Endodermal cell (in vitro differentiated cells): ENCODE data around the gene LLGL2. TPM values are rescaled to one million over a fixed set of nuclear protein-coding genes. Genes with fewer than 3 reads are reported as not detected.

ENCODE experiments used
- DNase-seq: peaks from one replicate; pipeline ENCODE4 v3.0.0-alpha.2; 2017
- H3K27ac ChIP-seq: 2 replicates; pipeline ENCODE4 v1.5.1; 2013; ENCODE audit warnings: mild to moderate bottlenecking, low read depth, low read length, moderate library complexity
- H3K27me3 ChIP-seq: 2 replicates; pipeline ENCODE4 v1.6.1; 2013; ENCODE audit warnings: mild to moderate bottlenecking, low read length, moderate library complexity; ENCODE audit not compliant: insufficient read depth, control insufficient read depth, poor library complexity, severe bottlenecking
- H3K36me3 ChIP-seq: 2 replicates; pipeline ENCODE4 v1.7.0; 2013; ENCODE audit warnings: mild to moderate bottlenecking, low read length, moderate library complexity; ENCODE audit not compliant: control insufficient read depth, insufficient read depth
- H3K4me1 ChIP-seq: one replicate; pipeline ENCODE4 v1.7.0; 2013; ENCODE audit warnings: low read length; ENCODE audit not compliant: control insufficient read depth, insufficient read depth
- H3K4me3 ChIP-seq: 2 replicates; pipeline ENCODE4 v1.5.1; 2013; ENCODE audit warnings: mild to moderate bottlenecking, low read length, moderate library complexity
- H3K9ac ChIP-seq: 2 replicates; pipeline ENCODE4 v1.6.1; 2013; ENCODE audit warnings: mild to moderate bottlenecking, low read length, moderate library complexity; ENCODE audit not compliant: poor library complexity, severe bottlenecking; ENCODE audit errors: extremely low read depth
- H3K9me3 ChIP-seq: 2 replicates; pipeline ENCODE4 v1.6.1; 2013; ENCODE audit warnings: mild to moderate bottlenecking, low read length, moderate library complexity; ENCODE audit not compliant: control insufficient read depth
- H3K27ac Mint-ChIP-seq: 2 replicates; pipeline ENCODE4 v1.8.0; 2020; ENCODE audit warnings: mixed read lengths
- H3K27me3 Mint-ChIP-seq: 2 replicates; pipeline ENCODE4 v1.8.0; 2021; ENCODE audit warnings: mild to moderate bottlenecking, mixed read lengths; ENCODE audit not compliant: insufficient read depth
- H3K36me3 Mint-ChIP-seq: 2 replicates; pipeline ENCODE4 v1.8.0; 2020; ENCODE audit warnings: low read depth, mixed read lengths
- H3K4me1 Mint-ChIP-seq: 2 replicates; pipeline ENCODE4 v1.8.0; 2020; ENCODE audit warnings: mixed read lengths
- H3K4me3 Mint-ChIP-seq: 2 replicates; pipeline ENCODE4 v1.8.0; 2020; ENCODE audit warnings: mild to moderate bottlenecking, moderate library complexity, mixed read lengths
- H3K9me3 Mint-ChIP-seq: 2 replicates; pipeline ENCODE4 v1.8.0; 2020; ENCODE audit warnings: mild to moderate bottlenecking, mixed read lengths
- CTCF ChIP-seq: fragments of 200-600 bp; sonication (generic); conservative IDR thresholded peaks from 2 replicates; pipeline ENCODE4 v1.5.0; 2021; ENCODE audit warnings: antibody characterized with exemption, mild to moderate bottlenecking
- WGBS, 2 experiments: methylation state at CpG; one replicate each; pipeline versions ENCODE4 v1.1.5 to v1.1.7; 2013; ENCODE audit warnings: missing lambda C conversion rate in 2 of 2, mixed read lengths in 1 of 2; ENCODE audit not compliant: insufficient coverage in 1 of 2, insufficient read length in 1 of 2; 5-methylcytosine and 5-hydroxymethylcytosine counted together
- total RNA-seq, 2 donors: library from RNA; stranded (reverse); fragmentation: NEBNext Ultra II Directional in 1 of 2; extraction: Animal tissue kit (Norgen Biotek cat#: 25700) in 1 of 2; gene quantifications; 2 replicates in 1 of 2; 3 replicates in 1 of 2; pipeline ENCODE4 v1.2.1, GENCODE V29; 2021

LLGL2 gene
- total RNA-seq, 2 donors from 2014 or later, result 128 to 149 TPM

- Histone ChIP-seq H3K9me3 (no peaks in the 10 kb centered on the region), H3K4me3 (no peak overlapping the region), H3K9ac (no peak overlapping the region), H3K27me3 (peaks cover 2% of the 10 kb centered on the region), H3K4me1 (no peaks in the 10 kb centered on the region), H3K36me3 (peaks cover 4% of the 10 kb centered on the region), H3K27ac (no peak overlapping the region)
- Mint-ChIP-seq H3K36me3 (peaks cover 37% of the 10 kb centered on the region), H3K4me1 (peaks cover 3% of the 10 kb centered on the region), H3K9me3 (no peaks in the 10 kb centered on the region), H3K27me3 (no peaks in the 10 kb centered on the region), H3K4me3 (no peak overlapping the region), H3K27ac (no peak overlapping the region)
- no peak for TF ChIP-seq CTCF
- 90% methylated on average over 5 to 8 of the region's 8 CpGs for WGBS, 2 experiments
- no peak for DNase-seq
Measured at GRCh38 chr17:75521290-75521689, 4.2 kb upstream of the LLGL2 start.

GRCh38 chr17:75521951-75522727, 3.4 kb upstream of the LLGL2 start:
- no peak overlapping the region for H3K27ac ChIP-seq
- peaks cover 8% of the 10 kb centered on the region for H3K27me3 ChIP-seq
- Mint-ChIP-seq H3K27ac (no peak overlapping the region), H3K36me3 (peaks cover 37% of the 10 kb centered on the region), H3K9me3 (no peaks in the 10 kb centered on the region), H3K27me3 (no peaks in the 10 kb centered on the region), H3K4me1 (peaks cover 11% of the 10 kb centered on the region), H3K4me3 (no peak overlapping the region)
- no peak overlapping the region for H3K4me3 ChIP-seq
- 95 to 96% methylated on average over 20 to 33 of the region's 33 CpGs for WGBS, 2 experiments
- no peak for DNase-seq
- no peaks in the 10 kb centered on the region for H3K4me1 ChIP-seq
- peaks cover 4% of the 10 kb centered on the region for H3K36me3 ChIP-seq
- H3K9ac ChIP-seq, result no peak overlapping the region
- H3K9me3 ChIP-seq, result no peaks in the 10 kb centered on the region
- TF ChIP-seq CTCF, result no peak

- DNase-seq, result no peak
- H3K4me3 Mint-ChIP-seq, result no peak overlapping the region
- H3K27ac Mint-ChIP-seq, result no peak overlapping the region
- no peaks in the 10 kb centered on the region for H3K4me1 ChIP-seq
- no peak for TF ChIP-seq CTCF
- peaks cover 28% of the 10 kb centered on the region for H3K36me3 Mint-ChIP-seq
- peaks cover 8% of the 10 kb centered on the region for H3K27me3 ChIP-seq
- no peak overlapping the region for H3K9ac ChIP-seq
- peaks cover 12% of the 10 kb centered on the region for H3K4me1 Mint-ChIP-seq
- no peak overlapping the region for H3K4me3 ChIP-seq
- WGBS, 2 experiments, result 92 to 98% methylated on average over 5 to 7 of the region's 7 CpGs
- no peak overlapping the region for H3K27ac ChIP-seq
- no peaks in the 10 kb centered on the region for H3K27me3 Mint-ChIP-seq
- no peaks in the 10 kb centered on the region for H3K9me3 ChIP-seq
- H3K36me3 ChIP-seq, result peaks cover 4% of the 10 kb centered on the region
- no peaks in the 10 kb centered on the region for H3K9me3 Mint-ChIP-seq
Measured at GRCh38 chr17:75523647-75524046, 1.9 kb upstream of the LLGL2 start.
